ENCODE data around the gene MCF2L. TPM values are rescaled to one million over a fixed set of nuclear protein-coding genes. Genes with fewer than 3 reads are reported as not detected.

MCF2L gene
- polyA plus RNA-seq, 1 donor (not counting 4 experiments of a cell fraction or from before 2014, with no cell fraction given) = 0.14 TPM

GRCh38 chr13:113032291-113032690 is 63.3 kb downstream of the MCF2L start:
- no peaks in the 10 kb centered on the region for H3K36me3 ChIP-seq (ENCODE audit: control insufficient read depth in 2 of 2, extremely low read depth in 1 of 2, insufficient read depth in 2 of 2, low read length in 2 of 2)
- no peaks in the 10 kb centered on the region for H3K9me3 ChIP-seq (ENCODE audit: control insufficient read depth, low read depth, low read length)
- H3K9me1 ChIP-seq (ENCODE audit: control insufficient read depth, extremely low read depth, insufficient read depth, low read length) = no peaks in the 10 kb centered on the region
- no peak overlapping the region for H3K27ac ChIP-seq (ENCODE audit: control insufficient read depth, insufficient read depth, low read length)
- no peak overlapping the region for H3K9ac ChIP-seq (ENCODE audit: control insufficient read depth, extremely low read depth, insufficient read depth, low read length)
- H3K79me2 ChIP-seq (ENCODE audit: control insufficient read depth, insufficient read depth, low read length) = no peaks in the 10 kb centered on the region
- dilution Hi-C loops (cut with MboI; ENCODE audit: extremely low pct_ligation_motif_present, low sequenced_read_pairs) = no loop called here
- peaks cover 9% of the 10 kb centered on the region for H3K27me3 ChIP-seq (ENCODE audit: control insufficient read depth, extremely low read depth, insufficient read depth, low read length)
- H3K4me2 ChIP-seq (ENCODE audit: control insufficient read depth, extremely low read depth, insufficient read depth, low read depth, low read length) = no peak overlapping the region
- H2AFZ ChIP-seq (ENCODE audit: control insufficient read depth, low read length) = no peak overlapping the region
- H3K4me3 ChIP-seq (ENCODE audit: control insufficient read depth in 2 of 3, extremely low read depth in 1 of 3, insufficient read depth in 2 of 3, low read depth in 1 of 3, low read length in 3 of 3) = no peak overlapping the region
- peaks cover 2% of the 10 kb centered on the region for H3K4me1 ChIP-seq (ENCODE audit: control insufficient read depth, extremely low read depth, insufficient read depth, low read length)
- H4K20me1 ChIP-seq (ENCODE audit: control insufficient read depth, extremely low read depth, insufficient read depth, low read length) = no peaks in the 10 kb centered on the region
- TF ChIP-seq EZH2 (IDR thresholded peaks at IDR 0.05; ENCODE audit: low read length) (no peak), CTCF (optimal IDR thresholded peaks at IDR 0.05 in 1 of 3, IDR thresholded peaks at IDR 0.05 in 1 of 3, conservative IDR thresholded peaks at IDR 0.05 in 1 of 3; ENCODE audit: extremely low read depth in 1 of 3, insufficient read depth in 2 of 3, low read length in 3 of 3) (no peak)
- FAIRE-seq (no peak), DNase-seq (ENCODE audit: low read depth, low spot score) (no peak)

GRCh38 chr13:113033054-113033850 is 64.2 kb downstream of the MCF2L start:
- Histone ChIP-seq H3K36me3 (ENCODE audit: control insufficient read depth in 2 of 2, extremely low read depth in 1 of 2, insufficient read depth in 2 of 2, low read length in 2 of 2) (no peaks in the 10 kb centered on the region), H4K20me1 (ENCODE audit: control insufficient read depth, extremely low read depth, insufficient read depth, low read length) (no peaks in the 10 kb centered on the region), H3K79me2 (ENCODE audit: control insufficient read depth, insufficient read depth, low read length) (no peaks in the 10 kb centered on the region), H3K4me1 (ENCODE audit: control insufficient read depth, extremely low read depth, insufficient read depth, low read length) (peaks cover 2% of the 10 kb centered on the region), H3K27ac (ENCODE audit: control insufficient read depth, insufficient read depth, low read length) (no peak overlapping the region), H3K4me2 (ENCODE audit: control insufficient read depth, extremely low read depth, insufficient read depth, low read depth, low read length) (no peak overlapping the region), H3K27me3 (ENCODE audit: control insufficient read depth, extremely low read depth, insufficient read depth, low read length) (peaks cover 9% of the 10 kb centered on the region), H3K9me1 (ENCODE audit: control insufficient read depth, extremely low read depth, insufficient read depth, low read length) (no peaks in the 10 kb centered on the region), H3K9me3 (ENCODE audit: control insufficient read depth, low read depth, low read length) (no peaks in the 10 kb centered on the region), H3K9ac (ENCODE audit: control insufficient read depth, extremely low read depth, insufficient read depth, low read length) (no peak overlapping the region), H3K4me3 (ENCODE audit: control insufficient read depth in 2 of 3, extremely low read depth in 1 of 3, insufficient read depth in 2 of 3, low read depth in 1 of 3, low read length in 3 of 3) (no peak overlapping the region), H2AFZ (ENCODE audit: control insufficient read depth, low read length) (no peak overlapping the region)
- FAIRE-seq = no peak
- TF ChIP-seq EZH2 (IDR thresholded peaks at IDR 0.05; ENCODE audit: low read length) (no peak), CTCF (optimal IDR thresholded peaks at IDR 0.05 in 1 of 3, IDR thresholded peaks at IDR 0.05 in 1 of 3, conservative IDR thresholded peaks at IDR 0.05 in 1 of 3; ENCODE audit: extremely low read depth in 1 of 3, insufficient read depth in 2 of 3, low read length in 3 of 3) (no peak)
- DNase-seq (ENCODE audit: low read depth, low spot score) = no peak
- dilution Hi-C loops (cut with MboI; ENCODE audit: extremely low pct_ligation_motif_present, low sequenced_read_pairs) = no loop called here

Data from keratinocyte (primary cell).